ENCODE data around the gene DHRS1.

DNA sequence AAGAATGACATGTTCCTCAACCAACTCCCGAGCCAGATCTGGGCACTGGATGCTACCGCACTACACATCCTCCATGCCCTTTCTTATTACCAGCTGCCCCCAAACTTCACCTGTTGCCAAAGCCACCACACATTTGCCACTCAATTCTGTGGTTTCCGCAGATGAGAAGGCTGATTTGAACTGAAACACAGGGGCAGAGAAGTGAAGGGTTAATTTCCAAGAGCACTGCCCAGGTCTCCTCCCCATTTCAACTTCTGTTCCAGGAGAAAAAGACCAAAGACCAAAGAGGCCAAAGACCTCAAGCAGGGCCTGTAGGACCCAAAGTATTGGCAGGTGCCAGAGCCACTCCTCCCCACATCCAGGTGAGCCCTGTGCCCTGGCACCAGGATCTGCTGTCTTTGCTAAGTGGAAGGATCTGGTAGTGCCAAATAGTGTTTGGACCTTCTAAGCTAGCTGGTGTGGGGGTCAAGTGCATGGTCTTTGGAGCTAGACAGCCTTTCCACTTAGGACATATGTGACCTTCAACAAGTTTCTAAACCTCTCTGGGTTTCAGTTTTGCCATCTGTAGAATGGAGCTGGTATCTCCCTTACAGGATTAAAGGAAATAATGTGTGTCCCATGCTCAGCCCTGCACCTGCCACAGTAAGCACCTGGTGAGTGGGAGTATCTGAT is 8.0 kb downstream of the DHRS1 start:
- TF ChIP-seq, protein P1, sequence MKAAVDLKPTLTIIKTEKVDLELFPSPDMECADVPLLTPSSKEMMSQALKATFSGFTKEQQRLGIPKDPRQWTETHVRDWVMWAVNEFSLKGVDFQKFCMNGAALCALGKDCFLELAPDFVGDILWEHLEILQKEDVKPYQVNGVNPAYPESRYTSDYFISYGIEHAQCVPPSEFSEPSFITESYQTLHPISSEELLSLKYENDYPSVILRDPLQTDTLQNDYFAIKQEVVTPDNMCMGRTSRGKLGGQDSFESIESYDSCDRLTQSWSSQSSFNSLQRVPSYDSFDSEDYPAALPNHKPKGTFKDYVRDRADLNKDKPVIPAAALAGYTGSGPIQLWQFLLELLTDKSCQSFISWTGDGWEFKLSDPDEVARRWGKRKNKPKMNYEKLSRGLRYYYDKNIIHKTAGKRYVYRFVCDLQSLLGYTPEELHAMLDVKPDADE (IDR thresholded peaks at IDR 0.05): no peak
- no peak for TF ChIP-seq CREB1 (CRISPR knock-in tag; IDR thresholded peaks at IDR 0.05; ENCODE audit: low read depth)
- no peak for TF ChIP-seq POLR2AphosphoS5 (IDR thresholded peaks at IDR 0.05; ENCODE audit: low read depth)
- TF ChIP-seq, protein P2, sequence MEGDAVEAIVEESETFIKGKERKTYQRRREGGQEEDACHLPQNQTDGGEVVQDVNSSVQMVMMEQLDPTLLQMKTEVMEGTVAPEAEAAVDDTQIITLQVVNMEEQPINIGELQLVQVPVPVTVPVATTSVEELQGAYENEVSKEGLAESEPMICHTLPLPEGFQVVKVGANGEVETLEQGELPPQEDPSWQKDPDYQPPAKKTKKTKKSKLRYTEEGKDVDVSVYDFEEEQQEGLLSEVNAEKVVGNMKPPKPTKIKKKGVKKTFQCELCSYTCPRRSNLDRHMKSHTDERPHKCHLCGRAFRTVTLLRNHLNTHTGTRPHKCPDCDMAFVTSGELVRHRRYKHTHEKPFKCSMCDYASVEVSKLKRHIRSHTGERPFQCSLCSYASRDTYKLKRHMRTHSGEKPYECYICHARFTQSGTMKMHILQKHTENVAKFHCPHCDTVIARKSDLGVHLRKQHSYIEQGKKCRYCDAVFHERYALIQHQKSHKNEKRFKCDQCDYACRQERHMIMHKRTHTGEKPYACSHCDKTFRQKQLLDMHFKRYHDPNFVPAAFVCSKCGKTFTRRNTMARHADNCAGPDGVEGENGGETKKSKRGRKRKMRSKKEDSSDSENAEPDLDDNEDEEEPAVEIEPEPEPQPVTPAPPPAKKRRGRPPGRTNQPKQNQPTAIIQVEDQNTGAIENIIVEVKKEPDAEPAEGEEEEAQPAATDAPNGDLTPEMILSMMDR (conservative IDR thresholded peaks at IDR 0.05; ENCODE audit: low read depth in 2 of 2): no peak
- no peak for TF ChIP-seq EZH2 (IDR thresholded peaks at IDR 0.05; ENCODE audit: low read depth, unreplicated experiment)
- TF ChIP-seq JUNB (IDR thresholded peaks at IDR 0.05; ENCODE audit: unreplicated experiment): no peak

Data from GM23338 (cell line).